ENCODE measurements around the gene LRMDA.

Gene LRMDA

DNA sequence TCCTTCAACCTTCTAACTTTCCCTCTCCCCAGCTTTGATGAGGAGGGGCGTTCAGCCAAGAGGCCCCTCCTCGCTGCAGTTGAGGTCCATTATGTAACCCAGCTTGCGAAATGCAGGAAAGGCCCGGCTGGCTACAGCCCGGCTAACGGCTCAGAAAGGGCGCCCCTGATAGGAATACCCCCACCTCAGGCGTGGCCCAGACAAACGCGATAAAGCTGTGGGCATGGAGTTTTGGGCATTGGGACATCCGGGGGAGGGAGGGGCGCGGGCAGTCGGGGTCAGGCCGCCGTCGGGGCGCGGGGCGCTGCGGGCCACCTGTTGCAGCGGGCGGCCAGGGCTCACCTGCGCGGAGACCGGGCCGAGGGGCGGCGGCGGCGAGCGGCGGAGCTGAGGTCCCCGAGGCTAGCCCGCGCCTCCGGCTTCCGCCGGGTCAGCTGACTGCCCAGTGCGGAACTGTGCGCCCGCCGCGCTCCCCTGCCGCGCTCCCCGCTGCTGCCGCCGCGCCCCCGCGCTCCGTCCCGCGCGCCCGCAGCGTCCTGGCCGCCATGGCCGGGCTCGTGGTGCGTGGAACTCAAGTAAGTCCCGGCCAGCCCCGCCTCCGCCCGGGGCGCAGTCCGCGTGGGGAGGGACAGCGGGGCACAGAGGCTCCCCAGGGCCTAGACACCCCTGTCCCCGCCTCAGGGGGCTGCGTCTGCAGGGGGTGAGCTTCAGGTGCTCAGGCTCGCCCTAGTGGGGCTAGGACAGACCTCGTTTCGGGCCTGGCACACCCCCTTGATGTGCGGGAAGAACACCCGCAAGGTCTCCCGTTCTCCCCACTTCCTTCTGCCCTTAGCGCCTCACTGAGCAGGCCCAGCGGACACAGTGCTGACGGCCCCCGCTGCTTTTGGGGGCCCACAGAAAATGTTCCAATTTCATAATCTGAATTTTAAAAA is at the start of gene LRMDA:
Gene LRMDA, plus strand, starts transcription at position 445 of the 932 bp plus-strand sequence.
- DNase-seq: no peak

DNA sequence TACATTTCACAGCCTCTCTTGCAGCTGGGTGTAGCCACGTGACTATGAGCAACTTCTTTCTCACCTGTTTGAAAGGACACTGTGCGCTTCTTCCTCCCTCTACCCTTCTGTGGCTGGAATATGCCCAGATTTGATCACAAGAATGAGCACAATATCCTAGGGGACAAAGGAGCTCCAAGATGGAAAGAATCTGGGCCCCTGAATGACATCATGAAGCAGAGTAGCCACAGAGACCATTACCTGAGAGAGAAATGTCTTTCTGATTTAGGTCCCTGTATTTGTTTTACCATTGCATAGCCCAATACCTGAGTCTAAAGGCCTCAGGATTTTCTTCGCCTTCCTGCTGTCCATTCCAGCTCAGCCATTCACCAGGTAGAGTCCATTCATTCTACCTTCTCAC is 45.3 kb upstream of the LRMDA start:
- no peak for DNase-seq

DNA sequence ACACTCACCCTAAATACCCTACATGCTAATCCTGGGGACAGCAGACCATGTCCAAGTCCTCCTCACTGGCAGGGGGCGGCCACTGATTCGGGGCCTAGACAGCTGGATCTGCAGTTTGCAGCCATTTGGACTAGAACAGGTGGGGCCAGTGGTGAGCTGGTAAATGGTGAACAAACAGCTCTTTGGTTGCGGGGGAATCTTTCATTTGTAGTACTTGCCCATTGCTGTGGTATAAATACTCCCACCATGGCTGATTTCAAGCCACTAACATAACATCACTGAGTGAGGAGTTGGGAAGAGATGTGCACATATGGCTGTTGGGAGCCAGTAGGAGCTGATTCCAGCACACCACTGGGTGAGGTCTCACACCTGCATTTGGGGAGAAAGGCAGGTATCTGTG is 43.3 kb upstream of the LRMDA start:
- DNase-seq: no peak

DNA sequence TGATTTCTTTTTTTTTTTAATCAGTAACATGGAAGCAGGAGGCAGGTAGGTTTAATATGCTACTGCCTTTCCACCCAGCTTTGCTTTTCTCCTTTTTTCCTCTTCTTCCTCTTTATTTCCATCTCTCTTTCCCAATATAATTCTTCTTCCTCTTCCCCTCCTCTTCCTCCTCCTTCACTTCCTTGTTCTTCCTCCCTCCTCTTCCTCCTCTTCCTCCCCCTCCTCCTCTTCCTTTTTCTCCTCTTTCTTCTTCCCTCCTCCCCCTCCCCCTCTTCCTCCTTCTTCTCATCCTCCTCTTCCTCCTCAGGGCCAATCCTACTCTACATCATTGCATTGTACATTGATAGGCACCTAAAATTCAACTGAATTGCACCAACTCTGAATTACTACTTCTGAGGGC is 41.2 kb upstream of the LRMDA start:
- no peak for DNase-seq

DNA sequence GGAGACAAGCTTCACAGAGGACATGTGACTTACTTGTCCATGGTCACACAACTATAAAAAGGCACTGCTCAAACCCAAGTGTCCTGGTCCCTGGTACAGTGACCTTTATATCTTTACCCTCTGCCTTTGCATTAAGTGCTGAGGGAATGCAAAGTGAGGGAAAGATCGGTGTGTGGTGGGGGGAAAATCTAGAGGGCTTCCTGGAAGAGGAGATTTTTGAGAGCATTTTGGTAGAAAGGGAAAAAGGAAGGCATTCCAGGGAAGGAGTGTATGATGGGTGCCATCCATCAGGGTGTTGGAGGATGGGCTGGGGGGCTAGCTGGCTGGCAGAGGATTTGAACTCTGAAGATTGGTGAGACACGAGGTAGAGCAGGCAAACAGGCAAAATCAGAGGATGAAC is 39.2 kb upstream of the LRMDA start:
- no peak for DNase-seq

DNA sequence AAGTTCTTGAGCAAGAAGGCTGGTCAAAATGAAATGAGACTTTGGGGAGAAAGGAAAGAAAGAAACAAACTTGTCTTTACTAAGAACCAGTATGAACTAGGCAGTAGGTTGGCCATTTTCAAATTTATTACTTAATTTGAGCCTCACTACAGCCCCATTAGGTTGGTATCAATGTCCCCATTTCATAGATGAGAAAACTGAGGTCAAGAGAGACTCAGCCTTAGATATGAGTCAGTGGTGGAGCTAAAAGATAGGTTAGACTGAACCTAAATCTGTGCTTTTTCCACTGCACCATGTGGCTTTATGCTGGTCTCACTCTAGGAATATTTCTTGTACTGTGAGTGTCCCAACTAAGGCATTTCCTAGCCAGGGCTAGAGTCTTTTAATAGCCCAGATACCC is 38.7 kb upstream of the LRMDA start:
- no peak for DNase-seq

DNA sequence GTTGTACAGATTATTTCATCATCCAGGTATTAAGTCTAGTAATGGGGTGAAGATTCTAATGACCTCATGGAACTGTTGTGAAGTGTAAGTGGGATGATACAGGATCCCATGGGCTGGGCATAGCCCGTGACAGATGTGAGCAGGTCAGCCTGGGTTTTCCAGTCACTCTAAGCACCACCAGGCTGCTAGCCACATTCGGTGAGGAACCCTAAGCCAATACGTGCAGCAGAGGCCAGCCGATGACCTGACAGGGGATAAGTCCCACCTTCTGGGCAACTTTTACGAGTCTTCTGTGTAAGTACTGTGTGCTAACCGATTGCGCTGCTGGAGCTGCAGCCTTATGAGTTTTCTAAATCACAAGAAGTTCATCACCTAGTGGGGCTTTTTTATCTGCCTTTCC is 37.2 kb upstream of the LRMDA start:
- no peak for DNase-seq

DNA sequence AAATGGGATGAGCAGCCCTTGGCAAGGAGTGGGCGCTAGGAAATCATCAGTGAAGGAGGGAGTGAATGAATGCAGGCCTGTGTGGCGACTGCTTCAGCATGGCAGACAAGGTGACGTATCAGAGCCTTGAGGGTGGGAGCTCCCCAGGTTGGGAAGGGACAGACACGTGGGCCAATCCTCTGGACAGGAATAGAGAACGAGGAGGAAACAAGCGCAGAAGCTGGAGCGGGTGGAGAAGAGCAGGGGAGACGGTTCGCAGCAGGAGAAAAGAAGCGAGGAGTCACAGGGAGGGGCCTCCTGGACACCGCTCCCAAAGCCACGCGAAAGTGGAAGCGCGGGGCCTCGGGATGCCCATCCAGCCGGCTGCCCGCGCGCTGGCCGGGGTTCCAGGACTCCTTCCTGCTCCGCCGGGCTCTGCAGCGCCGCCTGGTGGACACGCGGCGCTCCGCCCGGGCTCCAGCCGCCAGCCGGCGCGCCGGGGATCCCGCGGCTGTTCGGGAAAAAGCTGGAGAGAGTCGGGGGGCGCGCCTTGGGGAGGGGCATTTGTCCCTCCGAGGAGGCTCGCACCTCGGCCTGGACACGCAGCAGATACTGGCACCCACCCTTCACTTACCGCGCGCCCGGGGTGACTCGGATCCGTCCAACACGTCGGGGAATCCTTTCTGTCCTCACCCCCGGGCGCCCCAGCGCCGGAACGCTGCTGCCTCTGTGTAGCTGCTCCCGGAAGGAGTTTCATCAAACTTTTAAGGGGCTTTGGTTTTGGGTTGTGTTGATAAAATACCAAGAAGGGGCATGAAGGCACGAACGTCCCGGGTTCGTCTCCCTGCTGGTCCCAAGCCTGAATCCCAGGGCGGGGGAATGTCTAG is 36.1 kb upstream of the LRMDA start:
- DNase-seq: no peak

DNA sequence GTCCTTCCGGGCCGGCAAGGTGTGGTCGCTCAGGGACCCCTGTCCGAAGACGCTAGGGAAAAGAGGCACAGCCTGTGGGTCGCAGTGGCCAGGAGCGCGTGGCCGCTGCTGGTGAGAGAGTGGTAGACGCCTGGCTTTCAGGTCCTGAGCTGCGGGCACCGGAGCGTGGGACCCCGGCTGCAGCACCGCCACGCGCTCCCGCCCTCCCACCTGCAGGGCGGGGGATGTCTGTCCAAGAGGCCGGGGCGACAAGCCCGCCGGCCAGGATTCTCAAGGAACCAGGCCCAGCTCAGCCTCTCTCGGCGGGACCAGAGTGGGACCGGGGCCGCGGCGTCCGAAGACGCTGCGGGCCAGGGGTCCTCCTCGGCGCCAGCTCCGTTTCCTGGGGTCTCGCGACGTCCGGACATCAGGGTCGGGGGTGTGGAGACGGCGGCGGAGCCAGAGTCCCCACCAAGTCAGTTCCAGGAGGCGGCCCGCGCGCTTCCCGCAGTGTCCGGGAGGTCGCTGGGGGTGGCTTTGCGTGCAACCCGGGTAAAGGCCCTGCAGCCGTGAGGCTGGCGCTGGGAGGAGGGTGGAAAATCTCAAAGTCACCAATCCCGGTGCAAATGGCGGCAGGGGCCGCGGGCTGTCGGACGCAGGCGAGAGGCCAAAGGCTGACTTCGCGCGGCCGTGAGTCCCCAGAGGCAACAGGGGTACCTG is 35.3 kb upstream of the LRMDA start:
- DNase-seq: no peak

DNA sequence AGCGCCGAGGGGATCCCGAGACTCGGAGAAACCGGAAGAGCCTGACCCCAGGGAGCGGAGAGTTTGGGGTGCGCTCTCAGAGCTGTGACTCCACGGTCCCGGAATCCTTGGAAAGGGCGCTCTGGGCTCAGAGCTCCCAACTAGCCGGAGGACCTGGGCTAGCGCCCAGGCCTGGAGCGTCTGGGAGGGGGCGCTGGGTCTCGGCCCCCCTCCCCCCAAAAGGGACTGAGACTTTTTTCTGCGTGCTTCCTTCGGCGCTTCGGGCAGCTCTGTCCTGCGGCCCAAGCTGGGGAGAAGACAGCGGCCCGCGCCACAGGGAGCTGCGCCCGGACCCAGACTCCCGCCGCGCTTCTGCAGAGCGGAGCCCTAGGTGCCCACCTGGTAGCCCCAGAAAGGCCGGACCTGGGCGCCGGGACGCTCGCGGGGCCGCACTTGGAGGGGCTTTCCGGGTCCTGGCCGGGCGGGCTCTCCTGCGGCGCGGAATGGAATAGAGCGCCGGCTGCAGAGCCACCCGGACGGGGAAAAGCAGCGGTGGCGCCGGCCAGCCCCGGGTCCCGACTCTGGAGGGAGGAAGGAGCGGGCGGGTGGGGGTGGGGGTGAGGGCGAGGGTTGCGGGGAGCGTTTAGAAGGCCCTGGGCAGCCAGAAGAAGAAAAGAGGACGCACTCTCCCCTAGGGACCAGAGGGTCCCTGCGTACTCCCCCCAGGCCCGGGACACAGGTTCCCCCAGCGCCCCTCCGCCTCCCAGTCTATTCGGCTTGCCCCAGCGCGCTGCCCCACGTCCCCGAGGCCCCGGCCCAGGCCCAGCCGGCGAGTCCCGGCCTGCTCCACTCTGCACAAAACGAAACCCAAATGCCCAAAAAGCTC is 34.6 kb upstream of the LRMDA start:
- no peak for DNase-seq

DNA sequence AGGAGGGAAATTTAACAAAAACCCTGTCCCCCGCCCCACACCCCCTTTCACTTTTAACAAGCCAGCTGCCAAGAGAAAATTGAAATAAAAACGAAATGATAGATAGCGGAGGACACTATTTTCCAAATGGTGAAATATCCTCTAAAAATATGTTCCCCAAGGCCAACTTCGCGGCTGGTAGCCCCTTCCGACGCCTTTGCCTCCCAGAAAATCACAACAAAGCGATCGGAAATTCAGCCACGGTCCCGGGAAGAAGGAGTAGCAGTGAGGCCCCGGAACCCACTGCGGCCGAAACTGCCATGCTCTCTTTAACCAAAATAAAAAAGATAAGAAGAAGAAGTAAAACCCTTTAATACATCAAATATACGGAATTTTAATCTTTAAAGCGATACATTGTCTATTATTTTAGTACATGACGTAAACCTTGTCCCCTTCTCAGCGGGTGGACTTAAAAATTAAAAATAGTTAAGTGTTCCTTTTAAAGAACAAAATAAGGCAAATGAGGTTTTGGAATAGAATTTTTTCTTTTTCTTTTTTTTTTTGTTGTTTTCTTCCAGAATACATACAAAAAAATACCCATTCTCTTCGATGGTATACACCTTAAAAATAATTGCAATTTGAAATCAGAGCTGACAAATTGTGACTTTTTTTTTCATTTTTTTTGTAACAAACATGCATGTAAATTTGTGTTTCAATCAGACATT is 33.8 kb upstream of the LRMDA start:
- DNase-seq: no peak

DNA sequence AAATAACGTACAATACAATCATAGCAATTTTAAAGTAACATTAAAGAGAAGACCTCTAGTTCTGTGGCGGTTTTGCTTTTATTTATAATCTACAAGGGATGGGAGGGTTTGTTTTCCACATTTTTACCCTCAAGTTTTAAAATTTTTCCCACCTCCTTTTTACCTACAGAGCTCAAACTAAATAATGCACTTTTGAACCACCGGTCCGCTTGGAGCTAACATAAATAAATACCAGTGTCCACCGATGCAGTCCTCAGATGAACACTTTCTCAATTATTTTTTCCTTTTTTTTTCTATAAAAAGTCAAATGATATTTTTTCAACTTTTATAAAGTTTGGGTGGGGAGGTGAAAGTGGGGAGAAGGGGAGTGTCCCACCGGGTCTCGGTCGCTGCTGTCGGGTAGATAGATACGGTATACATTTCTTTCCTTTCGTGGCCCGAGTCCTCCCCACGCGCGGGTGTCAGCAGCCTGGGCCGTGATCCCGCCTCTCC is 33.2 kb upstream of the LRMDA start:
- no peak for DNase-seq

DNA sequence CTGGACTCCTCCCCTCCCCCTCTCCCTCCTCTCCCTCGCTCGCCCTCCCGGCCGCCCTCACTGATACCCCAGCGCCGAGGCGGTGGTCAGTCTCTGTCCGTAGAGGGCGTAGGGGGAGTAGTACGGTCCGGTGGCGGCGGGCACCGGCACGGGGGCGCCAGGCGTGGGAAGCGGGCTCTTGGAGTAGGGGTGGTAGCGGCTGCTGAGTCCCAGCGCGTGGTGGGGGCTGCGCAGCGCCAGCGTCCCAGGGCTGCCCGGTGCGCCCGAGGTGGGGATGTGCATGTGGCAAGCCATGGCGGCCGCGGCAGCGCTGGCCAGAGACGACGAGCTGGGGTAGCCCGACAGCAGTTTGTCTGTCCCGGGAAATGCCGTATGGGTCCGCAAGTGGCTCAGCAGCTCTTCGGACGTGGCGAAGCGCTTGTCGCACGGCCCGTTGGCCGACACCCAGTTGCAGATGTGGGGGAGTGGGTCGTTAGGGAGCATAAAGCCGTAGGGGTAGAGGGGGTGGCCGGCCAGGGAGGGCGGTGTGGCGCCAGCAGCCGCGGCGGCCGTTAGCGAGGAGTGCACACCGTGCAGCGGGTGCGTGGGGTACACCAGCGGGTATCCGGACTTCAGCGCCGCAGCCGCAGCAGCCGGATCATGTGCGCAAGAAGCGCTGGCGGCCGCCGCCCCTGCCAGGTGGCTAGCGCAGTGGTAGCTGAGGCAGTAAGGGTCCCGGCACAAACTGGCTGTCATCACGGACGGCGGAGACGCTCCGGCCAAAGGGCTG is 32.5 kb upstream of the LRMDA start:
- DNase-seq: no peak

DNA sequence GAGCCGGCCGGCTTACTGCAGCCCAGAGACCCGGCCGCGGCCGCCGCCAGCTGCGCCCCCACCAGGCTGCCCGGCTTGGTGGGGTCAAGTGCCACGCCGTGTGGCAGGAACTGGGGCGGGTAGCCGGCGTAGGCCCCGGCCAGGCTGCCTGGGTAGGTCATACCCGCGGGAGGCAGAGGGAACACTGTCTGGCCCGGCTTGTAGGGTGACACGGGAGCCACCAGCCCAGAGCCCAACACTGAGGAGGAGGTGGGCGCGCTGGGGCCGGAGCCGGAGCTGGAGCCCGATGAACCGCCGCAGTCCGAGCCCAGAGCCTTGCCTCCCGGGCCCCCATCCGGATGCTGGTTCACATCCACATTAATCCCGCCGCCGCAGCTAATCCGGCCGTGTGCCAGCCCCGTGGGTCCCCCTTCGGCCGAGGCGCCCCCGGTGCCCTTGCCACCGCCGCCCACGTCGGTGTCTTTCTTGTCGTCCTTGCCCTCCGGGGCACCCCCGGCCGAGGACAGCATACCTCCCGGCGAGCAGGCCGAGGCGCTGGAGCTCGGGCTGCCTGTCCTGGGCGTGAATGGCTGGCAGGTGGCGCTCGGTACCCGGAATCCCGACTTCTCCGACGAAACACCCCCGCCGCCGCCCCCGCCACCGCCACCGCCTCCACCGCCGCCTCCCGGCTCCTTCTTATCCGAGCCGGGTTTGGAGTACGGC is 31.8 kb upstream of the LRMDA start:
- DNase-seq: no peak

DNA sequence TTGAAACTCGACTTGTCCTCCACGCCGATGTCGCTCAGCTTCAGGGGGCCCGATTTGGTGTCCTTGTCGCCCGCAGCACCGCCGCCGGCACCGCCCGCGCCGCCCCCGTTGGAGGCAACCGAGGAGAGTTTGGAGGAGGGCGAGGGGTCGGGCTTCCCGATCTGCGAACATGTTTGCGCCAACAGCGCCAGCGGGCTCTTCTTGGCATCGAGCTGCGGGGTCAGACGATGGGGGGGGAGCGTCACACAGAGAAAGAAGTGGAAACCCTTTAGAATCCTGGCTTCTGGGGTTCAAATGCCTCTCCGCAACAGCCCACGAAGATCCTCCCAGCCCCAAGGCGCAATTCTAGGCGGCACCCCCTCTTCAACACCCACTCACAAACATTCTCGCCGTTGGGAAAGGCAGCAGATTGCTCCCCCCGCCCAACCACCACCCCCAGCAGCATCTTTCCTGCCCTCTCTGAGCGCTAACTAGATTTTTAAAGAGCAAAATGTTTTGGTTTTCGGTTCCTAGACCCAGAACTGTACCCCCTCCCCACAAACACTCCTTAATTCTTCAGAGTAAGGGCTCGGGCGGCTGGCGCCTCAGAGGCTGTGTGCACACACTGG is 31.2 kb upstream of the LRMDA start:
- no peak for DNase-seq

DNA sequence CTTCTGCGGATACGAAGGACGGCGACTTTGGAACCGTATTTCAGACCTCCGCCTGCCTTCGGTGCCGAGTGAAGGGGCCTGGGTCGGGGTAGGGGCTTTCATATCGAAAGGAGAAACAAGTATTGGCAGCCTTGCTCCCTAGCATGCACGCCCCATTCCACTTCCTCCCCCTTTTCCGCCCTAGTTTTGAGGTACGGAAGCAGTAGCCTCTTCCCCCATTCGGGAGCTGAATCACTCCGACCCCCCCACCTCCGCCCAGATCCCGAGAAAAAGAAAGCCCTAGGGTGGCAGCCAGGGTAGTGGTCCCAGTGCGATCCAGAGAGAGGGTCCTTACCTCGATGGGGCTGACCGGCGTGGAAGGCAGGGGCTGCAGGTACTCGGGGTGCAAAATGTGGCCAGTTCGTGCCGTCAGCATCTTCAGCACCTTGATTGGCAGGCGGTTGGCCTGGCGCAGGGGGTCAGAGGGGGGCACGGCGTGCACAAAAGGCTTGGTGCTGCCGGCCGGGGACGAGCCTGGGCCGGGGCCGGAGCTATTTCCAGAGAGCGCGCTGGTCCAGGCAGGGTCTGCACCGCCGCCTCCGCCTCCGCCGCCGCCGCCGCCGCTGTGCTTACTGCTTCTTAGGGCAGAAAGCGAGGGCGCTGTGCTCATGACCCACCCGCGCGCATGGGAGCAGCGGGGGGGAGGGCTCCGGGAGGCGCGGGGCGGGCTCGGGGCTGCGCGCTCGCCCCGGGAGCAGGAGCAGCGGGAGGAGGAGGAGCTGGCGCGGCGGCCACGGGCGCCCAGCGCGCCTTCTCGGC is 30.5 kb upstream of the LRMDA start:
- DNase-seq: no peak

DNA sequence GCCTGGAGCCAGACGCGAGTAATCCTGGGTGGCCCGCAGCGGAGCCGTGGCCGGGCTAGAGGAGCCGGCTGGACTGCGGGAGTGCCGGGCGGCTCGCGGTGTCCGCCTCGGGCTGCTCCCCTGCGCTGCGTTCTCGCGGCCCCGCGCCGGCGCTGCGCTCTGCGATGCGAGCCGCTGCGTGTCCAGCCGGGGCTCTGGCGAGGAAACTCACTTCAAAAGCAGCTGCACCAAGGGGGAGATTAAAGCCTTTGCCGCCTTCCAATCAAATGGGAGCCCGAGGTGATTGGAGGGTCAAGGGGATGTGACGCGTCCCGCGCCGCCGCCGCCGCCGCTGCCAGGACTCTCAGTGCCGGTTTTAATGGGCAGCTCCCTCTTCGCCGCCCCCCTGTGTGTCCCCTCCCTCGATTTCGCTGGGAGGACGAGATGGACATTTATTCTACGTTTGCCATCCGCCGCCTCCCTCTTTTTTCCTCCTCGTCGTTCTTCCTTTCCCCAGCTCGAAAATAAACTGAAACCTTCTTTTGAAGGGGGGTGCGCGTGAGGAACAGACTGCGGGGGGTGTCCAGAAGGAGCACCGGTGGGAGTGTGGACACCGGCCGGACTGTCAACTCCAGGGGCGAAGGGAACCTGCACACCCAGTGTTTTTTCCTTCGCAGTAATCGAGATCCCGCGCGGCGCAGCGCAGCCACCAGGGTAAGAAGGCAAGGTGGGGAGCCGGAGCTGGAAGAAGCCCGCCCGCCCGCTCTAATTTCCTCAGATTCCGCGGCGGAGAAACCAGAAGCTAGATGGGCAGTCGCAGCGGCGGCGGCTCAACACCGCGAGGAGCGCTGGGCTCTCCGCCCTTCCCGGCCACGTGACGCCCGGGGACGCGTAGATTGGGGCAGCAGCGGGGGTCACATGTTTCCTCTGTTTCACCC is 29.6 kb upstream of the LRMDA start, which contains the start of gene ZNF503:
Gene ZNF503, minus strand, starts transcription at position 196 of the 917 bp plus-strand sequence. CDS start 345 bp downstream, outside the sequence.
- peak; percentile 94 for DNase-seq
